ENCODE measurements around the gene NEK6.

- TF ChIP-seq, protein P1, sequence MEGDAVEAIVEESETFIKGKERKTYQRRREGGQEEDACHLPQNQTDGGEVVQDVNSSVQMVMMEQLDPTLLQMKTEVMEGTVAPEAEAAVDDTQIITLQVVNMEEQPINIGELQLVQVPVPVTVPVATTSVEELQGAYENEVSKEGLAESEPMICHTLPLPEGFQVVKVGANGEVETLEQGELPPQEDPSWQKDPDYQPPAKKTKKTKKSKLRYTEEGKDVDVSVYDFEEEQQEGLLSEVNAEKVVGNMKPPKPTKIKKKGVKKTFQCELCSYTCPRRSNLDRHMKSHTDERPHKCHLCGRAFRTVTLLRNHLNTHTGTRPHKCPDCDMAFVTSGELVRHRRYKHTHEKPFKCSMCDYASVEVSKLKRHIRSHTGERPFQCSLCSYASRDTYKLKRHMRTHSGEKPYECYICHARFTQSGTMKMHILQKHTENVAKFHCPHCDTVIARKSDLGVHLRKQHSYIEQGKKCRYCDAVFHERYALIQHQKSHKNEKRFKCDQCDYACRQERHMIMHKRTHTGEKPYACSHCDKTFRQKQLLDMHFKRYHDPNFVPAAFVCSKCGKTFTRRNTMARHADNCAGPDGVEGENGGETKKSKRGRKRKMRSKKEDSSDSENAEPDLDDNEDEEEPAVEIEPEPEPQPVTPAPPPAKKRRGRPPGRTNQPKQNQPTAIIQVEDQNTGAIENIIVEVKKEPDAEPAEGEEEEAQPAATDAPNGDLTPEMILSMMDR (IDR thresholded peaks at IDR 0.05): no peak
- no peak for TF ChIP-seq EP300 (IDR thresholded peaks at IDR 0.05)
- TF ChIP-seq POLR2AphosphoS5 (IDR thresholded peaks at IDR 0.05): no peak
Observed at GRCh38 chr9:124337562-124337961, 79.8 kb downstream of the NEK6 start.

Measured in esophagus muscularis mucosa (tissue), 4 donors.